HEK293 (cell line): Measurements from ENCODE around the gene FUT6.

Experiments used
- CTCF ChIA-PET: fragments of 350-600 bp; formaldehyde crosslinking; extraction: SDS; loops from one replicate; lab custom pipeline; 2021; ENCODE audit warnings: antibody characterized with exemption; lab: Yijun Ruan, JAX
- POLR2A ChIA-PET: fragments of 300-600 bp; formaldehyde crosslinking; extraction: SDS; loops from one replicate; lab custom pipeline; 2020; ENCODE audit warnings: antibody characterized with exemption, inconsistent platforms; lab: Yijun Ruan, JAX
- H3K27ac ChIP-seq: fragments of 200-500 bp; sonication (Bioruptor generic); 2 replicates; pipeline ENCODE4 v1.5.1; 2014; ENCODE audit warnings: low read depth, low read length, control low read depth, inconsistent platforms; ENCODE audit errors: extremely low read depth
- H3K36me3 ChIP-seq, 2 experiments: fragments of 200-500 bp in 1 of 2; sonication (Bioruptor generic) in 1 of 2; 1 replicate in 1 of 2; 2 replicates in 1 of 2; pipeline ENCODE4 v1.5.1; 2014 to 2017; ENCODE audit warnings: inconsistent platforms in 2 of 2, low read length in 2 of 2; ENCODE audit not compliant: control insufficient read depth in 2 of 2, insufficient read depth in 1 of 2
- H3K4me1 ChIP-seq: fragments of 200-500 bp; sonication (Bioruptor generic); 2 replicates; pipeline ENCODE4 v1.5.1; 2014; ENCODE audit warnings: mild to moderate bottlenecking, low read length, inconsistent platforms; ENCODE audit not compliant: control insufficient read depth, insufficient read depth
- H3K4me3 ChIP-seq: 2 replicates; pipeline ENCODE4 v1.5.1; 2011; ENCODE audit warnings: low read depth, mild to moderate bottlenecking, control low read depth, low read length, moderate library complexity
- H3K9me3 ChIP-seq: fragments of 200-500 bp; sonication (Bioruptor generic); 2 replicates; pipeline ENCODE4 v1.5.1; 2014; ENCODE audit warnings: low read depth, low read length, inconsistent platforms; ENCODE audit not compliant: control insufficient read depth, insufficient read depth
- GLIS1 ChIP-seq: fragments of 450-650 bp; formaldehyde crosslinking; IDR thresholded peaks from 2 replicates; pipeline ENCODE4 v1.5.1; 2016; ENCODE audit warnings: missing biosample characterization, missing genetic modification characterization
- MZF1 ChIP-seq: fragments of 450-650 bp; formaldehyde crosslinking; IDR thresholded peaks from 2 replicates; pipeline ENCODE4 v1.5.1; 2017; ENCODE audit warnings: missing biosample characterization, missing genetic modification characterization, borderline replicate concordance
- SALL2 ChIP-seq: fragments of 450-650 bp; formaldehyde crosslinking; IDR thresholded peaks from 2 replicates; pipeline ENCODE4 v1.5.0; 2017; ENCODE audit warnings: missing biosample characterization, mild to moderate bottlenecking, missing genetic modification characterization, borderline replicate concordance
- ZNF112 ChIP-seq: fragments of 450-650 bp; formaldehyde crosslinking; IDR thresholded peaks from 2 replicates; pipeline ENCODE4 v1.5.0; 2017; ENCODE audit warnings: missing biosample characterization, missing genetic modification characterization
- ZNF157 ChIP-seq: fragments of 450-650 bp; formaldehyde crosslinking; IDR thresholded peaks from 2 replicates; pipeline ENCODE4 v1.5.1; 2016; ENCODE audit warnings: missing biosample characterization, missing genetic modification characterization
- ZNF175 ChIP-seq: fragments of 450-650 bp; formaldehyde crosslinking; IDR thresholded peaks from 2 replicates; pipeline ENCODE4 v1.5.1; 2016; ENCODE audit warnings: missing biosample characterization, missing genetic modification characterization
- ZNF23 ChIP-seq: fragments of 450-650 bp; formaldehyde crosslinking; IDR thresholded peaks from 2 replicates; pipeline ENCODE4 v1.5.1; 2016; ENCODE audit warnings: missing biosample characterization, missing genetic modification characterization, borderline replicate concordance
- ZNF24 ChIP-seq: fragments of 450-650 bp; formaldehyde crosslinking; IDR thresholded peaks from 2 replicates; pipeline ENCODE4 v1.5.1; 2016; ENCODE audit warnings: missing biosample characterization, missing genetic modification characterization
- ZNF280D ChIP-seq: fragments of 450-650 bp; formaldehyde crosslinking; IDR thresholded peaks from 2 replicates; pipeline ENCODE4 v1.5.1; 2016; ENCODE audit warnings: missing biosample characterization, missing genetic modification characterization
- ZNF501 ChIP-seq: fragments of 450-650 bp; formaldehyde crosslinking; IDR thresholded peaks from 2 replicates; pipeline ENCODE4 v1.5.1; 2016; ENCODE audit warnings: missing biosample characterization, missing genetic modification characterization
- ZNF580 ChIP-seq: fragments of 450-650 bp; formaldehyde crosslinking; IDR thresholded peaks from 2 replicates; pipeline ENCODE4 v1.5.1; 2016; ENCODE audit warnings: missing biosample characterization, missing genetic modification characterization
- ZNF623 ChIP-seq: fragments of 450-650 bp; formaldehyde crosslinking; IDR thresholded peaks from 2 replicates; pipeline ENCODE4 v1.5.1; 2016; ENCODE audit warnings: missing biosample characterization, missing genetic modification characterization
- TF ChIP-seq, protein P1 (sequence below): fragments of 450-650 bp; formaldehyde crosslinking; IDR thresholded peaks from 2 replicates; pipeline ENCODE4 v1.5.1; 2016; ENCODE audit warnings: missing biosample characterization, missing genetic modification characterization

Gene FUT6

DNA sequence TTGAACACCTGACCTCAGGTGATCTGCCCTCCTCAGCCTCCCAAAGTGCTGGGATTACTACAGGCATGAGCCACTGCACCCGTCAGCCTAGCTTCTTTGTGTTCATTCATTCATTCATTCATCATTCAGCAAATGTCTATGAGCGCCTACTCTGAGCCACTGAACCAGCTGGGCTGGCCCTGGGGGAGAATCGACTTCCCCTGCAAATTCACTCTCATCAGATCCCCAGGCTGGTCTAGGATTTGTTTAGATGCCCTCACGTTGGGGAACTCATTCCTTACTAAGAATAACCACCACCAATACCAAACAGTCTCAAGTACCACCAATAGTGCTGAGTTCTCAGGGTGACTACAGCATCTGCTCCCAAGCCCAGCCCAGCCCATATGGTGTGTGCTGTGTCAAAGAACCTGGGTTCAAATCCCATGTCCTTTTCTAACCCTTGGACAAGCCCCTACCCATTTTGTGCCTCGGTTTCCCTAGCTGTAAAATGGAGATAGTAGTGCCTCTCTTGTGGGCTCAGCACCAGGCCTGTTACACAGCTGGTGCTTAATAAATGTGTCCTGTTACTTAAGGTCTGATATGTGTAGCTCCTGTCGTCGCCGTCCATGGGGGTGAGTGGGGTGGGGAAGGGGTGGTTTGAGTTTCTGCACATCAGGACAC lies 17.9 kb downstream of the FUT6 start:
- TF ChIP-seq SALL2: no peak
- TF ChIP-seq ZNF24 (tag by site-specific recombination): peak; percentile 83; the same call in 1 of the 2 replicates
- TF ChIP-seq ZNF501: no peak
- TF ChIP-seq ZNF112 (tag by site-specific recombination): no peak
- TF ChIP-seq ZNF175 (tag by site-specific recombination): no peak
- peak; percentile 52; the same call in 1 of the 2 replicates for TF ChIP-seq GLIS1 (tag by site-specific recombination)
- TF ChIP-seq, protein P1, sequence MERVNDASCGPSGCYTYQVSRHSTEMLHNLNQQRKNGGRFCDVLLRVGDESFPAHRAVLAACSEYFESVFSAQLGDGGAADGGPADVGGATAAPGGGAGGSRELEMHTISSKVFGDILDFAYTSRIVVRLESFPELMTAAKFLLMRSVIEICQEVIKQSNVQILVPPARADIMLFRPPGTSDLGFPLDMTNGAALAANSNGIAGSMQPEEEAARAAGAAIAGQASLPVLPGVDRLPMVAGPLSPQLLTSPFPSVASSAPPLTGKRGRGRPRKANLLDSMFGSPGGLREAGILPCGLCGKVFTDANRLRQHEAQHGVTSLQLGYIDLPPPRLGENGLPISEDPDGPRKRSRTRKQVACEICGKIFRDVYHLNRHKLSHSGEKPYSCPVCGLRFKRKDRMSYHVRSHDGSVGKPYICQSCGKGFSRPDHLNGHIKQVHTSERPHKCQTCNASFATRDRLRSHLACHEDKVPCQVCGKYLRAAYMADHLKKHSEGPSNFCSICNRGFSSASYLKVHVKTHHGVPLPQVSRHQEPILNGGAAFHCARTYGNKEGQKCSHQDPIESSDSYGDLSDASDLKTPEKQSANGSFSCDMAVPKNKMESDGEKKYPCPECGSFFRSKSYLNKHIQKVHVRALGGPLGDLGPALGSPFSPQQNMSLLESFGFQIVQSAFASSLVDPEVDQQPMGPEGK (tag by site-specific recombination): no peak
- peaks cover 3% of the 10 kb centered on the region for H3K4me1 ChIP-seq
- H3K27ac ChIP-seq: no peak overlapping the region
- ChIA-PET CTCF (interaction anchor here (0.5 to 5.6 kb wide), 2 partner anchors 18 to 133 kb away, joined by 3 to 44 read pairs; partner anchors contain the start of gene NRTN), POLR2A (interaction anchor here (1.9 kb wide), 1 partner anchor 17 kb away, joined by 5 read pairs; the partner anchor contains the start of gene NRTN)
- no peaks in the 10 kb centered on the region for H3K9me3 ChIP-seq
- H3K36me3 ChIP-seq: no peaks in the 10 kb centered on the region
- H3K4me3 ChIP-seq: no peak overlapping the region

DNA sequence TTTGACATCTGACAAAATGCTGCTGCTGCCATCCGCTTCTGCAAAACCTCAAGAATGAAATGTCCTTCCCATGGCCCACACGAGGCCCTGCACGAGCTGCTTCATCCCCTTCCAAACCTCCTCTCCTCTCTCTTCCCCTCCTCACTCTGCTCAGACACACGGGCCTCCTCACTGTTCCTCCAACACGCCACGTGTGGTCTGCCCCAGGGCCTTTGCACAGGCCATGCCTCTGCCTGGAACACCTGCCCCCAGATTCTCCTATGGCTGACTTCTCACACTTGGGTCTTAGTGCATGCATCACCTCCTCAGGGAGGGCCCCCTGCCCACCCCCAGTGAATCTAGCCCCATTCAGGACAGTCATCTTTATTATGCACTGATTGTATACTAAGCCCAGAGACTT lies 18.7 kb downstream of the FUT6 start:
- Histone ChIP-seq H3K4me3 (no peak overlapping the region), H3K36me3 (no peaks in the 10 kb centered on the region), H3K27ac (no peak overlapping the region), H3K9me3 (no peaks in the 10 kb centered on the region), H3K4me1 (no peaks in the 10 kb centered on the region)
- ChIA-PET CTCF (interaction anchor here (0.5 to 5.6 kb wide), 3 partner anchors 17 to 161 kb away, joined by 3 to 44 read pairs (median 3); partner anchors contain the start of gene NRTN), POLR2A (interaction anchor here (0.7 kb wide), 1 partner anchor 84 kb away, joined by 18 read pairs; the partner anchor contains the start of gene VMAC)
- TF ChIP-seq ZNF623 (tag by site-specific recombination): peak; percentile 100
- TF ChIP-seq ZNF580 (tag by site-specific recombination): peak; percentile 68; the same call in 1 of the 2 replicates
- no peak for TF ChIP-seq ZNF157 (tag by site-specific recombination)
- TF ChIP-seq ZNF280D (tag by site-specific recombination): peak; percentile 85; the same call in 1 of the 2 replicates
- TF ChIP-seq MZF1 (tag by site-specific recombination): no peak

- no peak overlapping the region for H3K27ac ChIP-seq
- ChIA-PET POLR2A (no interaction called here), CTCF (interaction anchor here (1.6 kb wide), 1 partner anchor 15 kb away, joined by 4 read pairs; no protein-coding TSS in a partner anchor)
- H3K36me3 ChIP-seq: no peaks in the 10 kb centered on the region
- no peaks in the 10 kb centered on the region for H3K4me1 ChIP-seq
- no peaks in the 10 kb centered on the region for H3K9me3 ChIP-seq
- TF ChIP-seq ZNF23 (tag by site-specific recombination): no peak
- H3K4me3 ChIP-seq: no peak overlapping the region
Observed at GRCh38 chr19:5818594-5818993, 20.9 kb downstream of the FUT6 start.
